ENCODE results near the gene OMD. TPM values are rescaled to one million over a fixed set of nuclear protein-coding genes. Genes with fewer than 3 reads are reported as not detected.

Gene OMD
- total RNA-seq, 4 donors from 2014 or later, result 18.9 to 26.2 (median 21.4) TPM

DNA sequence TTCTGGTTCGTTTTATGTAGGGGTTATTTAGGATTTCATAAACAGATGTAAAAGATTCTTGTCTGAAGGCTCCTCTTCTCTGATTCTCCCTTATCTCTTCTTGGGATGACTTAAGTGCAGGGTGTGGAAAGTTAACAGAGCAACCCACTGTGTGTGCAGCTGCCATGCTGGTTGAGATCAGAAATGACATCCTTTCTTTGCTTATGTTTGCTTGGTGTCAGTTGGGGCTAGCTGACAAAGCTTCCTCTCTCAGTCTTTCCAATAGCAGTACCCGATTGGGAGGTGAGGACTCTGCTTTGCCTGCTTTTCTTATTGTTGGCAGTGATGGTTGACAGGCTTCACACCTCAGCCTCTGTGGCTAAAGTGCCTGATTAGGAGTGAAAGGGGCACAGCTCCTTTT lies 46.4 kb downstream of the OMD start:
- TF ChIP-seq, protein P1, sequence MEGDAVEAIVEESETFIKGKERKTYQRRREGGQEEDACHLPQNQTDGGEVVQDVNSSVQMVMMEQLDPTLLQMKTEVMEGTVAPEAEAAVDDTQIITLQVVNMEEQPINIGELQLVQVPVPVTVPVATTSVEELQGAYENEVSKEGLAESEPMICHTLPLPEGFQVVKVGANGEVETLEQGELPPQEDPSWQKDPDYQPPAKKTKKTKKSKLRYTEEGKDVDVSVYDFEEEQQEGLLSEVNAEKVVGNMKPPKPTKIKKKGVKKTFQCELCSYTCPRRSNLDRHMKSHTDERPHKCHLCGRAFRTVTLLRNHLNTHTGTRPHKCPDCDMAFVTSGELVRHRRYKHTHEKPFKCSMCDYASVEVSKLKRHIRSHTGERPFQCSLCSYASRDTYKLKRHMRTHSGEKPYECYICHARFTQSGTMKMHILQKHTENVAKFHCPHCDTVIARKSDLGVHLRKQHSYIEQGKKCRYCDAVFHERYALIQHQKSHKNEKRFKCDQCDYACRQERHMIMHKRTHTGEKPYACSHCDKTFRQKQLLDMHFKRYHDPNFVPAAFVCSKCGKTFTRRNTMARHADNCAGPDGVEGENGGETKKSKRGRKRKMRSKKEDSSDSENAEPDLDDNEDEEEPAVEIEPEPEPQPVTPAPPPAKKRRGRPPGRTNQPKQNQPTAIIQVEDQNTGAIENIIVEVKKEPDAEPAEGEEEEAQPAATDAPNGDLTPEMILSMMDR (IDR thresholded peaks at IDR 0.05), result no peak
- TF ChIP-seq POLR2AphosphoS5 (IDR thresholded peaks at IDR 0.05) (no peak), POLR2A (IDR thresholded peaks at IDR 0.05; ENCODE audit: low read depth) (no peak), EP300 (IDR thresholded peaks at IDR 0.05) (no peak)
- intact Hi-C loops (cut with DNase I), result no loop called here
- 90% methylated on average over 2 of the region's 2 CpGs for WGBS
- H3K36me3 ChIP-seq, result no peaks in the 10 kb centered on the region
- peaks cover 0 to 7% (median 2%) of the 10 kb centered on the region in 4 donors for H3K9me3 ChIP-seq
- no peak overlapping the region for H3K4me3 ChIP-seq
- no peaks in the 10 kb centered on the region for H3K27me3 ChIP-seq
- no peak overlapping the region for H3K27ac ChIP-seq (replicated peaks in 1 of 4)
- no peaks in the 10 kb centered on the region for H3K4me1 ChIP-seq
- no peak for DNase-seq (ENCODE audit: extremely low spot score)

DNA sequence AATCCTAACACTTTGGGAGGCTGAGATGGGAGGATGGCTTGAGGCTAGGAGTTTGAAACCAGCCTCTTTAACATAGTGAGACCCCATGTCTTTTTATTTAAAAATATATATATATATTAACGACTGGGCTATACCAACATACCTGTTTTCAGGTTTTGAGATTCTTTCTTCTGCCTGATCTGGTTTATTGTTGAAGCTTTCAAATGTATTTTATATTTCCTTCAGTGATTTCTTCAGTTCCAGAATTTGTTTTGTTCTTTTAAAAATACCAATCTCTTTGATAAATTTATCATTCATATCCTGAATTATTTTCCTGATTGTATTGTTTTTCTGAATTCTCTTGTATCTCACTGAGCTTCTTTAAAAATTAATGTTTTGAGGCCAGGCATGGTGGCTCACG lies 51.1 kb downstream of the OMD start:
- intact Hi-C loops (cut with DNase I), result no loop called here
- Histone ChIP-seq H3K9me3 (peaks cover 0 to 7% (median 3%) of the 10 kb centered on the region in 4 donors), H3K27ac (replicated peaks in 1 of 4) (no peak overlapping the region), H3K4me1 (no peaks in the 10 kb centered on the region), H3K36me3 (no peaks in the 10 kb centered on the region), H3K27me3 (no peaks in the 10 kb centered on the region), H3K4me3 (no peak overlapping the region)
- 92% methylated on average over 2 of the region's 2 CpGs for WGBS
- no peak for DNase-seq (ENCODE audit: extremely low spot score)
- no peak for TF ChIP-seq POLR2A (IDR thresholded peaks at IDR 0.05; ENCODE audit: low read depth)
- TF ChIP-seq, protein P1 (IDR thresholded peaks at IDR 0.05), result no peak
- TF ChIP-seq POLR2AphosphoS5 (IDR thresholded peaks at IDR 0.05), result no peak
- TF ChIP-seq EP300 (IDR thresholded peaks at IDR 0.05), result no peak

DNA sequence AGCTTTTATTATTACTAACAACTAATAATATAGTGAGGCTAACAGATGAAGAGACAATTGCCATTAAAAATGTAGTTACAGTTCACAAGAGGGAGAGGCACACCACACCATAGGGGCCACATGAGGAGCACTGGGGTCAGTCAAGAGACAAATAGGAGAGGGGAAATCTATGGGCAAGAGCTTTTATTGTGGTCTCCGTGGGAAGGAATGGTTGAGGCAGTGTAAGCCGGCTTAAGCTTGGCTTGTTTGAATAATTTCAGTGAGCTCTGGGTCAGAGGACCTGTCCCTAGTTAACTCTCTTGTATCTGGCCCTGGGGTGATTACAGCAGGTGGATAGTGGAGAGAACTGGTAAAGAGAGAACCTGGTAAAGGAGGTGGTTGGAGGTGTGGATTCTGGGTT lies 55.2 kb downstream of the OMD start:
- peaks cover 0 to 7% (median 3%) of the 10 kb centered on the region in 4 donors for H3K9me3 ChIP-seq
- intact Hi-C loops (cut with DNase I), result no loop called here
- peaks cover 0 to 5% (median 0%) of the 10 kb centered on the region in 4 donors for H3K36me3 ChIP-seq
- TF ChIP-seq, protein P1 (IDR thresholded peaks at IDR 0.05), result no peak
- no peak for TF ChIP-seq POLR2AphosphoS5 (IDR thresholded peaks at IDR 0.05)
- TF ChIP-seq EP300 (IDR thresholded peaks at IDR 0.05), result no peak
- H3K4me1 ChIP-seq, result no peaks in the 10 kb centered on the region
- no peak overlapping the region for H3K4me3 ChIP-seq
- 66% methylated on average over 2 of the region's 2 CpGs for WGBS
- H3K27me3 ChIP-seq, result no peaks in the 10 kb centered on the region
- peak overlapping the region in 1 of 4 donors; percentile 14 for H3K27ac ChIP-seq (replicated peaks in 1 of 4)
- no peak for DNase-seq (ENCODE audit: extremely low spot score)

Other genes with a start within 250 kb of the OMD start
- 10 to 100 TPM; 49.8 to 80.6 (median 67.1) TPM for gene IARS1, start 130.8 kb downstream of the OMD start, total RNA-seq
- 10 to 100 TPM; 17.1 to 28.2 (median 22.5) TPM for gene NOL8, start 99.1 kb downstream of the OMD start, total RNA-seq
- gene CENPP, start 98.5 kb downstream of the OMD start, total RNA-seq, result 1 to 10 TPM; 1.0 to 5.8 (median 2.0) TPM
- 10 to 100 TPM; 16.5 to 42.1 (median 20.0) TPM for gene OGN, start 19.9 kb downstream of the OMD start, total RNA-seq
- gene ASPN, start 58.0 kb upstream of the OMD start, total RNA-seq, result 10 to 100 TPM in 3 of 4 donors, 1 to 10 TPM in 1; 9.1 to 21.6 (median 14.5) TPM
- gene ECM2, start 111.5 kb upstream of the OMD start, total RNA-seq, result 10 to 100 TPM in 2 of 4 donors, 1 to 10 TPM in 2; 8.1 to 11.7 (median 9.8) TPM
- gene IPPK, start 245.7 kb upstream of the OMD start, total RNA-seq, result 1 to 10 TPM; 5.0 to 8.4 (median 6.1) TPM